Raji (cell line): ENCODE results near the gene PHACTR1.

Source experiments
- POLR2A ChIP-seq: IDR thresholded peaks from 2 replicates; pipeline ENCODE4 v1.6.1; 2011; ENCODE audit warnings: low read depth, low read length, control low read depth; ENCODE audit not compliant: insufficient read depth

Gene PHACTR1

DNA sequence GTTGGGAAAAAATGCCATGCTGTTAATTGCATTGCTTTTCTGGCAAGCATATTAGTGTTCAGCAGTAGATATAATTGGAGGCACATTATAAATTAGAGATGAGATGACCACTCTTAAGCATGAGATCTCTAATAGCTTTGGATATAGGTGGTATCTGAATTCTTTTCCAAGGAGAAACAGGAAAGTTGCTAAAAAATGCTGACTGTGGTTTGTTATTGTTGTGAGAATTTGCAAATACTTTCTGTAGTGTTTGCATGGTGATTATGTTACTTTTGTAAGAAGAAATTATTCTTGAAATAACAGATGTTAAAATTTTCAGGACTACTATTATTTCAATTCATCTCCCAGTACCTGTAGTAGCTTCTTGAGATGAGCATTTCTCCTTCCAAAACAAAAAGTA is 386.6 kb downstream of the PHACTR1 start:
- TF ChIP-seq POLR2A: no peak

DNA sequence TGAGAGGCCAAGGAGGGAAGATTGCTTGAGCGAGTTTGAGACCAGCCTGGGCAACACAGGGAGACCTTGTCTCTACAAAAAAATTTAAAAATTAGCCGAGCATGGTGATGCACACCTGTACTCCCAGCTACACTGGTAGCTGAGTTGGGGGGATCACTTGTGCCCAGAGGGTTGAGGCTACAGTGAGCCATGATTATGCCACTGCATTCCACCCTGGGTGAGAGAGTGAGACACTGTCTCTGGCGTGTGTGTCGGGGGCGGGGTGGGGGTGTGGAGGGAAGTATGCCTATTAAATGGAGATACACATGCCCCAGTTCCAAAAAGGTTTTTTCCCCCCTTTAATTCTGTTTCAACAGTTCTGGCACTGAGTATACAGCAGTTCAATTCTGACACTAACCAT is 388.6 kb downstream of the PHACTR1 start:
- TF ChIP-seq POLR2A: no peak

DNA sequence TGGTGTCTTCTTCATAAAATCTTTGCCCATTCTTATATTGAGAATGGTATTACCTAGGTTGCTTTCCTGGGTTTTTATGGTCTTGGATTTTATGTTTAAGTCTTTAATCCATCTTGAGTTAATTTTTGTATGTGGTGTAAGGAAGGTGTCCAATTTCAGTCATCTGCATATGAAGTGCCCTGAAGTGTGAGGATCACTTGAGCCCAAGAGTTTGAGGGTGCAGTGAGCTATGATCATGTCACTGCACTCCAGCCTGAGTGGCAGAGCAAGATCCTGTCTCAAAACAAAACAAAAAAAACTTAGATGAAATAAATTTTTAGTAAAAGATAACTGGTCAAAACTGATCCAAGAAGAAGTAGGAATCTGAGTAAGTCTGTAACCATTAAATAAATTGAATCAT is 396.4 kb downstream of the PHACTR1 start:
- TF ChIP-seq POLR2A: no peak

DNA sequence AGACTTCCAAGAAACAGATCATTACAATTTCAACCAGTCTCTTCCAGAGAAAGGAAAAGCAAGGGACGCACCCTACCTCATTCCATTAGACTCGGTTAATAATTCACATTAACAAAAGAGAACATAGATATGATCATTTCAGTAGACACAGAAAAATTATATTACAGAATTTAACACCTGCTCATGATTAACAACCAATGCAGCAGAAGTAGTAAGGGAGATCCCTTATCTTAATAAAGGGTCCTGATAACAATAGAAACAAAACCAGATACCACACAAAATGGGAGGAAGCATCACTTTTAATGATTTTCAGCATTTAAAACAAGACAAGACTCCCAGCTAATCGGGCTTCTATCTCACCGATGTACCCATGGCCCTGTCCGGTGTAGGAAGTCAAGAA is 396.8 kb downstream of the PHACTR1 start:
- TF ChIP-seq POLR2A: no peak

DNA sequence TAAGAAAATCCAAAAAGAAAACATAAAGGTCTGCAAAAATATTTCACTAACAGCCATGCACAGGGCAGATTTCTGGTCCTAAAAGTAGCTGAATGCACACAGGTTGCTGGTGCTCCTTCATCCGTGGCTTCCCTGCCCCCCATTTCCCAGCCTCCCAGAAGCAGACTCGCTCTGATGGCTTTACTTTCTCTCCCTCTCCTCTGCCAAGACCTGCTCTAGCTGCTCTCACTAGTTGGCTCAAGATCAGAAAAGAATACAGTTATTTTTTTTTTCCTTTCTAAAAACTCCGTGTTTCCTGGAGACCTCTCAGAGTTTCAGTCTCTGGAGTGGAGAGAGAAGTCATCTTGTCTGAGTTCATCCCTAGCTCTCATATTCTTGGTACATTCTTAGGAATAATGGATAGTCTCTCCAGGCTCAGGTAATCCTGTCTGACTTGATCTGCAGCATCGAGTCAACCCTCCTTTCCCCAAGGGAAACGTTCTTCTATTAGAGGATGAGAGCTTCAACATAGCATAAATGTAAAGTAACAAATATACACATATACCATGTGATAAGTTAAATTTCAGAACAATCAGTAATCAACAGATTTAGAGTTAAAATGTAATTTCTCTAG is 397.5 kb downstream of the PHACTR1 start:
- no peak for TF ChIP-seq POLR2A

DNA sequence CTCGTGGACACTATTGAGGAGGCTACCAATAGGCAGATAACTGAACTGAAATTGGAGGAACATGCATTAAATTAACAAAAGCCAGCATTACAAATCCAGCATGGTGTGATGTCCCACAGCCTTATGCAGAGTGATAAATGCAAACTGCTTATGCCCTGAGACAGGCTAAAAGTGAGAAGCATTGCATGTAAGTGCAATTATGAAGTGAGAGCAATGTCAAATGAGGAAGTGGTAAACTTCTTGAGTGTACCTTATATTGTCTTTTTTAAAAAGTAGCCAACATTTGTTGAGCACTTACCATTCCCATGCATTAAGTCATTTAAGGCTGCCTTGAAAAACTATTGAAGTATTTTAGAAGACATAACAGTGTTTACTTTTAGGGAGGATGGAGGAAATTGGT is 399.6 kb downstream of the PHACTR1 start:
- TF ChIP-seq POLR2A: no peak

DNA sequence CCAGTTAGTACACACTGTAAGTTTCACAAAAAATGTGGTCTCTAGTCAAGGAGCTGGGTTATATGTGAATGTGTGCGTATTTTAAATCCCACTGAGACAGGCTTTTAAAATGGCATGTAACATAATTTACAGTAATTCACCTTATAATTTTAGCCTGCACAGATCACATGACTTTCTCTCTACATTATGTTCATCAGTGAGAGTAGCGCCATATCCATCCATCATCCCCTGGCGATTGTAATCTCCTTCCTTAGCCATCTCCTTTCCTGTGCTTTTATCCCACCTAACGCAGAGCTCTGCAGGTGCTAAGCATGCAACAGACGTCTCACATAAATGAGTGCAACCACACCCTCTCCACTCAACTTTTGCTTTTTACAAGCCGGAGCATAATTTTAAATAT is 401.0 kb downstream of the PHACTR1 start:
- TF ChIP-seq POLR2A: no peak

DNA sequence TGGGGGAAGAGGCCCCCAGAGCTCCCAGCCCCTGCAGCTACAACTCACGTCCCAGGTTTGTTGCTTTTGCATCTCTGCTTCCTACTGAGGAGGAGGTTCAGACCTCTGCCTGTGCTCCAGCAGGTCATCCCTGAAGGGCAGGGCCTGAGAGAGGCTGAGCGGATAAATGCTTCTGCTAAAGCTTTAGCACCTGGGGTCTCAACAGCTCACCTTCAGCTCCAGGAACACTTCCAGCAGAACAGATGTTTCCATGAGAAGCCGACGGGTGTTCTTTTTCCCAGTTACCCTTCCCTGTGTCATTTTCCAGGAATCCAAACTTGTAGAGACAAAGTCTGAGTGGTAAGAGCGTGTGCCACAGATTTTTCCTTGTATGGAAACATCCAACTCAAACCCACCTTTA is 403.0 kb downstream of the PHACTR1 start:
- TF ChIP-seq POLR2A: no peak

DNA sequence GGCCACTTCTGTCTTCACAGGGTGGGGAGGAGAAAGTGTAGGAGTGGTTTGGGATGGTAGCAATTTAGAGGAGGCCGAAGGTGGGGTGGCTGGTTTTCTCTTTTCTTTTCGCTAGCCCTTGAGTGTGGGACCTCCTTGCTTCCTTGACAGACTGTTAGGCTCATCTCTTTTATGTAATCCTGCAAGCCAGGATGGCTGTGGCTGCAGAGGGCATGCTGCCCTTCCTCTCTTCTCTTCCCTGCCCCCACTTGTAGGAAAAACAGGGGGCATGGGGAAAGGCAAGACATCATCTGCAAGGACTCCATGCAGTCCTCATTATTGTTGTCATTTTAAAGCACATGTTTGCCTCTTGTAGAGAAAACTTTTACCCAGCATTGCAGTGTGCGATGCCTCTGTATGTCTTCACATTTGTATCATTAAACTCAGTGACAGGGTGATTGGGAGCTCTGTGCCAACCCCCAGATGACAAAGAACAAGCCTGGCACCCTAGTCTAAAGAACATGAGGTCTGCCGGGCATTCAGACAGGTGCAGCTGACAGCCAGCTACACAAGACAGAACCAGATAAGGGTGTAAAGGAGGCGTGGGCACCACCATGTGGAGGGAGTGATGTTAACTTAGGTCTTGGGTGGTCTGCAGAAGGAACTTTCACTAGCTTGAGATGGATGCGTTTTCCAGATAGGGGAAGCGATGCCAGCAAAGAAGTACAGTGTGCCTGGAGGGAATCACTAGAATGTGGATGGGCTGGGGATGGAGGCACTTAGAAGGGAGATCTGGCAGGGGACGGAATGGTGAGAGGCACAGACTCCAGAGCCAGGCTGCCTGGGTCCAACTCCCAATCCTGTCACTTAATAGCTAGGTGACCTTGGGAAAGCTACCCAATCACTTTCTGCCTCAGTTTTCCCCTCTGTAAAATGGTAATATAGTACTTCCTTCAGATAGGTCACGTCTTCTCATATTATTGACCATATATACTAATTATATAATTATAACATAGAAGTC is 404.2 kb downstream of the PHACTR1 start:
- no peak for TF ChIP-seq POLR2A

DNA sequence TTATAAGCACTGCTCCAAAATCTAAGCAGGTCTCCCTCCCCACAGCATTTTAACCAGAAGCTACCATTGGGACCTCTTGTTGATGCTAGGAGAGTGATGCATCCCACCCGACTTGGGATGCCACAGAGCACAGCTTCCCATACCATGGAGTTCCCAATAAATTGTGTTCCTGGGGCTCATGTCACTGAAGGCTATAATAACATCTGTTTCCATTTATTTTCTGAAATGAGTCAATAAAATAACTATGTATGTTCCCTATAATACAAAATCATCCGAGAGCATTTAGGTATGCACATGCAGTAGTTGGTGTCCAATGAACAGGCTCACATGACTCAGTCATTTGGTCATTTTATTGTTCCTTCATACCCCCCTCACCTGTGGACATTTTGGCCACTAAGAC is 407.6 kb downstream of the PHACTR1 start:
- no peak for TF ChIP-seq POLR2A

DNA sequence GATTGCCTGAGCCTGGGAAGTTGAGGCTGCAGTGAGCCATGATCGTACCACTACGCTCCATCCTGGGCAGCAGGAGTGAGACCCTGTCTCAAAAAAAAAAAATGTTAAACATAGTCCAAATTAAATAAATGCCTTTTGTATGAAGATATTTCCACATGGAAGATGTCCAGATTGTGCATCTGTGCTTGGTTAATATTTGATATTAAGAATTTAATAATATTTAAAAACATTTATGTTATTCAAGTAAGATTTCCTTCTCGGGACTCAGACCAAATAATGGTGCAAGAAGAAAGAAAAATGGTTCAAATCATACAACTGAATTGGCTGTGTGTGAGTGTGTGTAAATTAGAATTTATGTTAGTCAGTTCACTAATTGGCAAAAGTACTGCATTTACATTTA is 409.3 kb downstream of the PHACTR1 start:
- TF ChIP-seq POLR2A: no peak

DNA sequence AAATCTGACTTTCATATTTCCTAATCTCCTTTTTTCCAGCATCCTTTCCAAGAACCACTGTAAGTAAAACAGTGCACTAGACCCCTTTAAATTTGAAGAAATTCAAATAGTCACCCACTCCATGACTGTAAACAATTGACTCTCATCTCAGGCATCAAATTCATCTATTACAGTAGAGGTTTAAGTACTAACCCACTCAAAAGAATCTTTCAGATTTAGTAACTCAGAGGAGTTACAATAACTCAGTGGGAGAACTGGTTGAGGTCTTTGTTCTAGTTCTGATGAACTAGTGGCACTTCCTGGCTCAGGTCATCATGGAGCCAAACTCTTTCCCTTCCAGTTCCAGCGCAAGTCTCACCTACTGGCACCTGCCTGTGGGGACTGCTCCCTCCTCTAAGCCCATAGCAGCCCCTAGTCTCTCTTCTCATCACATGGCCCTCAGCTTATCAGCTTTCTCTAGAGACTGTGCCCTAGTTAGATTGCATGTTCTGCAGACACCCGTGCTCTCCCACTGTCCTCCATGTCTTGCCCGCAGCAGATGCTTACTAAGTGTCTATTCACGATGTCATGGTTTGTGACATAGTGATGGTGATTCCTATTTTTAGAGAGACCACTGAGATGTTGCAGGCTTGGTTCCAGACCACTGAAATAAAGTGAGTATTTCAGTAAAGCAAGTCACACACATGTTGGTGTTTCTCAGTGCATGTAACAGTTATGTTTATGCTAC is 415.5 kb downstream of the PHACTR1 start:
- TF ChIP-seq POLR2A: no peak

DNA sequence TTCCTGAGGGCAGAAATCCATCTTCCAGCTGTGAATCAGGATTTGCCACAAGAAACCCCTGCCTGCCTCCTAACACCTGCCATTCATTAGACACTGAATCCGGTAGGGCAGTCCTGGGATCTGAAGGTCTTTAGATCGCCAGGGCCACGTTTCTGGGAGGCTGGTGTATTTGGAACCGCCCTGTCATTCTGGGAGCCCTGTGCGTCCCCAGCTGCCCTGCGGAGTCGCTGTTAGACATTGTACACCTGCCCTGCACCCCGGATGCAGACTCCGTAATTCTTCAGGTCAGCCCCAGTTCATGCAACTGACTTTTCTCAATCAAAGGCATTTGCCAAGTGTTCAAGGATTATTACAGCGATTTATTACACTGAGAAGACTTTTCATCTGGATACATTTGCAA is 418.6 kb downstream of the PHACTR1 start:
- no peak for TF ChIP-seq POLR2A

DNA sequence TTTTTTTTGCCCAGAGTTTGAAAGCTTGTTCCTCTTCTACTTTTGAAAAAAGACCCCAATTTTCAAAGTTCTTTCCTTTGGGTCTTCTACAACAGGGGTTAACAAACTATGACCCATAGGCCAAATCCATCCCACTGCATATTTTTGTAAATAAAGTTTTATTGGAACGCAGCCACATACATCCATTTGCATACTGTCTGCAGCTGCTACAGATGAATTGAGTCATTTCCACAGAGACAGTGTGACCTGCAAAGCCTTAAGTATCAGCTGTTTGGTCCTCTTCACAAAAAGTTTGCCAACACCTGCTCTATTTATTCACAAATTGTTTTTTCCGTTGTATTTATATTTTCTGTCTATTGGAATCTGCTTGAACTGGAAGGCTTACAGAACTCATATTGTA is 422.6 kb downstream of the PHACTR1 start:
- TF ChIP-seq POLR2A: no peak

DNA sequence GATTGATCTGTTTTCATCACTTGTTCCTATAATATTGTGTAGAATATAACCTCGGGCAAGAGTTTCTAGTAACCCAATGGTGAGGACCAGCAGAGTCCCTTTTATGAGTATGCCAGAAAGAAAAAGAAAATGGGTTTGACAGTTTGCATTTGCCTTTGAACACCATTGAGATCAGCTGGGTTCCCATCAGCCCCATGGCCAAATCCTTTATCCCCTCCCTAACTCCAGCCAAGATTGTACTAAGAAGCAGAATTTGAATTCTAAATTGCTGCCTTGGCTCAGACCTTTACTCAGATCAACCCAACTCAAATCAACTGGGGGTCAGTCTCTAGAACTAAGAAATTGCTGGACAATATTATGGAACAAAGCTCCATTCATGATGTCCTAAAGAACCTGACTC is 424.4 kb downstream of the PHACTR1 start:
- TF ChIP-seq POLR2A: no peak

DNA sequence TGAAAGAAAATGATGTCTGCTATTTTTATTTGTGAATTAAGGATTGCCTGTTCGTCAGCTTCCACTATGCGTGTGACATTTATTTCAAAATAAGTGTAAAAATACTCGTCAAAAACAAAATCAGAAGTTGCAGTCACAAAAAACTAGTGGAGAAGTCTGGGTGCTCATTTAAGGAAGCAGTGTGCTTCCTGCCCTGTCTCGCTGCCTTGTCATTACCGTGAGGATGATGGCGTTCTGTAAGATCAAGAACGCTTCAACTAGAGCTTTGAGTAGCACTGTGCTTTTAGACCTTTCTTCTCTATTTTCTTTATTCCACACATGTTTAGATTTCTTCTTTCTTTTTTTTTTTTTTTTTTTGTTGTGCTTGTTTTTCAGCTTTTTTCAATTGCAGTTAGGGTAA is 424.8 kb downstream of the PHACTR1 start:
- TF ChIP-seq POLR2A: no peak

DNA sequence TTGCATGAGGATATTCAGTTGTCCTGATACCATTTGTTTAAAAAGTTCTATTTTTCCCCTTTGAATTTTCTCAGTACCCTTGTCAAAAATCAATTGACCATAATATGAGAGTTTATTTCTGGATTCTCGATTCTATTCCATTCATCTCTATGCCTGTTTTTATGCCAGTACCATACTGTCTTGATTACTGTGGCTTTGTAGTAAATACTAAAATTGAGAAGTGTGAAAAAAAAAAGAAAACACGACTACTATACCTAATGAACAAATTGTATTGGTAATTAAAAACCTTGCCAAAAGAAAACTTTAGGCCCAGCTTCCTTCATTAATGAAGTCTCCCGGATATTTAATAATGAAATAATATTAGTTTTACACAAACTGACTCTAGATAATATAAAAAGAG is 426.0 kb downstream of the PHACTR1 start:
- no peak for TF ChIP-seq POLR2A

DNA sequence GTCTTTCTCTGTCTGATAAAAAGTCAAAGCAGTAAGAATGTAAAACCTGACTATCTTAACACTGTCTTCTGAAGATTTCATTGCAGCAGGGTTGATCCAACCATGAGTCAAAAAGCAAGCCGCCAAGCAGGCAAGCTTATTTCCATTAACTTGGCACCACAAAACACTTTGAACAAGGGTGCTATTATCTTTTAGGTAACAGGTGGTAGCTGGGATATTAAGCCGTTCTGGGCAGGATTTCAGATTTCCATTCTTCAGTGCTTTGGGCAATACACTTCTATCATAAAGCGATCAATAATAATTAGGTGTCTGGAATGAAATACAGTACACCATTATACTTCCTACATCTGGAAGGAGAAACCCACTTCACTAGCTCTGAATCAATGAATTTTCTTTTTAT is 429.9 kb downstream of the PHACTR1 start:
- no peak for TF ChIP-seq POLR2A
